Ascending aorta (tissue), 2 donors: Measurements from ENCODE around the gene ASPSCR1. TPM values are rescaled to one million over a fixed set of nuclear protein-coding genes. Genes with fewer than 3 reads are reported as not detected.

Experiments used
- DNase-seq, 2 donors: peaks; one replicate each; pipeline ENCODE4 v3.0.0-alpha.2; 2019; ENCODE audit warnings: low spot score in 2 of 2
- H3K27ac ChIP-seq, 2 donors: fragments of 200-600 bp; sonication (generic); one replicate each; pipeline ENCODE4 v1.5.1; 2016 to 2017; ENCODE audit warnings: mild to moderate bottlenecking in 1 of 2
- H3K27me3 ChIP-seq: fragments of 200-600 bp; sonication (generic); one replicate; pipeline ENCODE4 v1.5.1; 2017
- H3K36me3 ChIP-seq, 2 donors: fragments of 200-600 bp; sonication (generic); one replicate each; pipeline ENCODE4 v1.5.1; 2016
- H3K4me1 ChIP-seq, 2 donors: fragments of 200-600 bp; sonication (generic); one replicate each; pipeline ENCODE4 v1.5.1; 2016 to 2017; ENCODE audit warnings: mild to moderate bottlenecking in 1 of 2
- H3K4me3 ChIP-seq, 2 donors: fragments of 200-600 bp; sonication (generic); one replicate each; pipeline ENCODE4 v1.5.1; 2016 to 2017; ENCODE audit warnings: mild to moderate bottlenecking in 1 of 2
- H3K9me3 ChIP-seq, 2 donors: fragments of 200-600 bp; sonication (generic); one replicate each; pipeline ENCODE4 v1.5.1; 2016
- intact Hi-C: fragments of 100-400 bp; cut with DNase I; formaldehyde crosslinking; loops from one replicate; pipeline ENCODE4 v1.15.1; 2023
- total RNA-seq: library from RNA; depleted of rRNA; stranded (reverse); fragments of >200 nt; gene quantifications from one replicate; pipeline ENCODE4 v1.1.0, GENCODE V29; 2016
- TF ChIP-seq, protein P1 (sequence below), 3 experiments: fragments of 200-600 bp in 2 of 3; fragments of 450-650 bp in 1 of 3; sonication (generic) in 2 of 3; IDR thresholded peaks; one replicate each; pipeline ENCODE4 v1.5.1; 2016 to 2019; ENCODE audit warnings: antibody characterized with exemption in 3 of 3, mild to moderate bottlenecking in 1 of 3, moderate library complexity in 1 of 3

ASPSCR1 gene
- total RNA-seq, 1 donor from 2014 or later: 45.1 TPM

DNA sequence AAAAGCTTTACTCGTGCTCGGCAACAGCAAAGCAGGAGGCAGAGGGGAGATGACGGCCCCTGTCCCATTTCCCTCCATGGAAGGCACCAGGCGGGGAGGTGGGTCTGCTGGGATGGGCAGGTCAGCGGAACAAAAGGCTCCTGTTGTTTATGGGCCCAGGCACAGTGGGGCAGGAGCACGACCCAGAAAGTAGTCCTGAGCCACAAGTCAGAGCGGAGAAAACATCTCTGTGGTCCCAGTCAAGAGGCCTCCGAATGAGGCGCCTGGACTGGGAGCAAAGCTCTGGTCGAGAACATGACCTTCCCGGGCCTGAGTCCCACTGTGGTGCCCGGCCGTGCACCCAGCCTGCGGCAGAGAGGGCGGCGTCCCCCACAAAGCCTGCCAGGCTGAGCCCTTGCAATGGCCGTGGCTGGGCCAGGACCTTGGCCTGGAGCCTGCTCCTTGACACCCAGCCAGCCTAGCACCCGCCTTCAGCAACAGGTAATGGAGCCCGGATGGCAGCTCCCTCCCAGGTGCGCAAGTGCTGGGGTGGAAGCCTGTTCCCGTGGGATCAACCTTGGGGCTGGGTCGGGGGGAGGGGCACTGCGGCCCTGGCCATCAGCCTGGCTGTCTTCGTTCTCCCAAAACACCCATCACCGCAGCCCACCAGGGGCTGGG, 70.6 kb downstream of the ASPSCR1 start:
- peaks cover 17 to 18% of the 10 kb centered on the region in 2 donors for H3K4me1 ChIP-seq
- H3K36me3 ChIP-seq: peaks cover 15 to 33% of the 10 kb centered on the region in 2 donors
- no peaks in the 10 kb centered on the region for H3K9me3 ChIP-seq
- TF ChIP-seq, protein P1, sequence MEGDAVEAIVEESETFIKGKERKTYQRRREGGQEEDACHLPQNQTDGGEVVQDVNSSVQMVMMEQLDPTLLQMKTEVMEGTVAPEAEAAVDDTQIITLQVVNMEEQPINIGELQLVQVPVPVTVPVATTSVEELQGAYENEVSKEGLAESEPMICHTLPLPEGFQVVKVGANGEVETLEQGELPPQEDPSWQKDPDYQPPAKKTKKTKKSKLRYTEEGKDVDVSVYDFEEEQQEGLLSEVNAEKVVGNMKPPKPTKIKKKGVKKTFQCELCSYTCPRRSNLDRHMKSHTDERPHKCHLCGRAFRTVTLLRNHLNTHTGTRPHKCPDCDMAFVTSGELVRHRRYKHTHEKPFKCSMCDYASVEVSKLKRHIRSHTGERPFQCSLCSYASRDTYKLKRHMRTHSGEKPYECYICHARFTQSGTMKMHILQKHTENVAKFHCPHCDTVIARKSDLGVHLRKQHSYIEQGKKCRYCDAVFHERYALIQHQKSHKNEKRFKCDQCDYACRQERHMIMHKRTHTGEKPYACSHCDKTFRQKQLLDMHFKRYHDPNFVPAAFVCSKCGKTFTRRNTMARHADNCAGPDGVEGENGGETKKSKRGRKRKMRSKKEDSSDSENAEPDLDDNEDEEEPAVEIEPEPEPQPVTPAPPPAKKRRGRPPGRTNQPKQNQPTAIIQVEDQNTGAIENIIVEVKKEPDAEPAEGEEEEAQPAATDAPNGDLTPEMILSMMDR (IDR thresholded peaks at IDR 0.05): no peak
- DNase-seq: no peak
- H3K4me3 ChIP-seq: no peak overlapping the region
- no peaks in the 10 kb centered on the region for H3K27me3 ChIP-seq
- H3K27ac ChIP-seq: no peak overlapping the region
- intact Hi-C loops: no loop called here

DNA sequence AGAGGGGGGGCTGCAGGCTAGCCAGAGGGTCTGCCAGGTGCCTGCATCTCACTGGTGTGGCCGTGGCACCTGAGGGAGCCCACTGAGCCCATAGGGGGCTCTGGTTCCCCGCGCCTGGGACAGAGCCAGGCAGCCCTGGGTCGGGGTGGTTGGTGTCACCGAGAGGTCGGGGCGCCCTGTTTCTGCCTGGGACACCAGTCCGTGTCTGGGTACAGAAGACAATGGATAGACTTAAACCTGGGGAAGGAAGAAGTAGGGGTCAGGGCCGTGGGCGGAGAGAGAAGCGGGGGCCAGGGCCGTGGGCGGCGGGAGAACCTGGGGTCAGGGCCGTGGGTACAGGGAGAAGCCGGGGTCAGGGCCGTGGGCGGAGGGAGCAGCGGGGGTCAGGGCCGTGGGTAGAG, 71.1 kb downstream of the ASPSCR1 start:
- Histone ChIP-seq H3K27me3 (no peaks in the 10 kb centered on the region), H3K9me3 (no peaks in the 10 kb centered on the region), H3K27ac (no peak overlapping the region), H3K36me3 (peaks cover 15 to 33% of the 10 kb centered on the region in 2 donors), H3K4me3 (no peak overlapping the region), H3K4me1 (peaks cover 18 to 19% of the 10 kb centered on the region in 2 donors)
- DNase-seq: no peak
- TF ChIP-seq, protein P1 (IDR thresholded peaks at IDR 0.05): no peak
- intact Hi-C loops: no loop called here

DNA sequence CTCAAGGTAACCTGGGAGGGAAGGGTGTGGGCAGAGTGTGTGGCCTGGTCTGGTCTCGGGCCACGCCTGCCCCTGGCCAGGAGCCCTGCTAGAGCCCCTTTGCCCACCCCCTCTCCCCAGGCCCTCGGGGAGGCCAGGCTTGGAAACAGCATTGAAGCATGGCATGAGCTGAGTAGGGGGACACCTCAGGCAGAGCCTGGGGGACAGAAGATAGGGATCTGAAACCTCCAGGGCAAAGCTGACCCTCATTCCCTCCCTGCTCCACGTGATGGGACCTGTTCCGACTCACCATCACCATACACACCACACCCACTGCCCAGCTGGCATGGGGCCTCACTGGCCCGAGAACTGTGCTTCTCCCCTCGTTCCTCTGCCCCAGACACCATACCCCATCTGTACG, 71.7 kb downstream of the ASPSCR1 start:
- intact Hi-C loops: no loop called here
- TF ChIP-seq, protein P1 (IDR thresholded peaks at IDR 0.05): no peak
- H3K27me3 ChIP-seq: no peaks in the 10 kb centered on the region
- peaks cover 18 to 19% of the 10 kb centered on the region in 2 donors for H3K4me1 ChIP-seq
- no peak overlapping the region for H3K27ac ChIP-seq
- DNase-seq: no peak
- peaks cover 19 to 36% of the 10 kb centered on the region in 2 donors for H3K36me3 ChIP-seq
- no peak overlapping the region for H3K4me3 ChIP-seq
- no peaks in the 10 kb centered on the region for H3K9me3 ChIP-seq

DNA sequence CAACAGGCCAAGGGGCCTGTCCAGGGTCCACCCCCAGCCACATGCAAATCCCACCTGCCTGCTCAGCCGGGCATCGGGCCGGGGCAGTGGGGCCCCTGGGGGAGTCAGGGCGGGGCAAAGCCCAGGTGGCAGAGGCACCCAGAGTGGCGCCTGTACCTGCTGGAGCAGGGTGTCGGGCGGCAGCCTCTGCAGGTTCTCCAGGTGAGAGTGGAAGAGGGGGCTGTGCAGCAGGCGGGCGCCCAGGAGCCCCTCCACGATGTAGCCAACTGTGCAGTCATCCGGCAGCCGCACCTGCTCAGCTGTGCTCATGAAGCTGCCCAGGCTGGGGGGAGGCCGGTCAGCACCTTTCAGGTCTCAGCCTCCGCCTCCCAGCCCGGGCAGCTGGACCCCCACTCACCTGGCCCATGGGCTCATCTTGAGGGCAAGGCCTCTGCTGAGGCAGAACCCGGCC, 72.1 kb downstream of the ASPSCR1 start:
- TF ChIP-seq, protein P1 (IDR thresholded peaks at IDR 0.05): no peak
- no peak for DNase-seq
- H3K9me3 ChIP-seq: no peaks in the 10 kb centered on the region
- intact Hi-C loops: no loop called here
- no peaks in the 10 kb centered on the region for H3K27me3 ChIP-seq
- H3K4me1 ChIP-seq: peaks cover 18 to 19% of the 10 kb centered on the region in 2 donors
- peaks cover 24 to 41% of the 10 kb centered on the region in 2 donors for H3K36me3 ChIP-seq
- H3K27ac ChIP-seq: no peak overlapping the region
- no peak overlapping the region for H3K4me3 ChIP-seq

DNA sequence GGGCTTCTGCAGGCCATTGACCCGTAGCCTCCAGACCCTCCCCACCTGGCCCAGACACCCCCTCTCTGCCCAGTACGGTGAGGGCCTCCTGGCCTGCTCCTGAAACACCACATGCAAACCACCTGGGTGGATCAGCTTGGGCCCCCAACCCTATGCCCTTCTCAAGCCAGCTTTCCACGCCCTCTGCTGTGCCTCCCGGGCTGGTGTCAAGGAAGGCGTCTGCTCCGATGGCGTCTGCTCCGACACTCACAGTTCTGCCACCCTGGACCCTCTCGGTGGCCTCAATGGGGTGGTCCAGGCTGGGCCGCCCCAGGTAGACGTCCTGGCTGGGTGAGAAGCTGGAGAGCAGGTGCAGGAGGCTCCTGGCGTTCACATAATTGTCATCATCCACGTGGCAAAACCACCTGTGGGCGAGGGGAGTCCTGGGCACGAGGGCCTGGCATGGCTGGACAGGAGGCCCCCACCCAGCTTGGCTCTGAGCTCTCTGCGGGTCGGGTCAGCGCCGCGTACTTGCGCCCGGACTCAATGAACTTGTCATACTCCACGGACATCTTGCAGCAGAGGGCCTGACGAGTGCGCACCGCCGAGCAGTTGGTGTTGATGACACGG, 72.8 kb downstream of the ASPSCR1 start:
- H3K4me1 ChIP-seq: peaks cover 18 to 19% of the 10 kb centered on the region in 2 donors
- H3K9me3 ChIP-seq: no peaks in the 10 kb centered on the region
- intact Hi-C loops: loop anchor here (2.0 kb wide), 2 partner anchors 15 to 27 kb away; partner anchors contain the start of genes CENPX, DUS1L and LRRC45
- no peak for DNase-seq
- TF ChIP-seq, protein P1 (IDR thresholded peaks at IDR 0.05): no peak
- peak overlapping the region in 1 of 2 donors; percentile 11 for H3K27ac ChIP-seq
- H3K27me3 ChIP-seq: no peaks in the 10 kb centered on the region
- peak overlapping the region; percentile 83 to 94 for H3K4me3 ChIP-seq
- H3K36me3 ChIP-seq: peaks cover 31 to 48% of the 10 kb centered on the region in 2 donors
